SKM-1 (cell line): ENCODE results near the gene PTH1R.
A peak's percentile ranks its signal among the peaks of the same experiment; 100 is the strongest.

Experiments used
- DNase-seq: peaks from one replicate; lab custom pipeline; 2025; ENCODE audit not compliant: unreplicated experiment; lab: John Stamatoyannopoulos, UW

Gene PTH1R

DNA sequence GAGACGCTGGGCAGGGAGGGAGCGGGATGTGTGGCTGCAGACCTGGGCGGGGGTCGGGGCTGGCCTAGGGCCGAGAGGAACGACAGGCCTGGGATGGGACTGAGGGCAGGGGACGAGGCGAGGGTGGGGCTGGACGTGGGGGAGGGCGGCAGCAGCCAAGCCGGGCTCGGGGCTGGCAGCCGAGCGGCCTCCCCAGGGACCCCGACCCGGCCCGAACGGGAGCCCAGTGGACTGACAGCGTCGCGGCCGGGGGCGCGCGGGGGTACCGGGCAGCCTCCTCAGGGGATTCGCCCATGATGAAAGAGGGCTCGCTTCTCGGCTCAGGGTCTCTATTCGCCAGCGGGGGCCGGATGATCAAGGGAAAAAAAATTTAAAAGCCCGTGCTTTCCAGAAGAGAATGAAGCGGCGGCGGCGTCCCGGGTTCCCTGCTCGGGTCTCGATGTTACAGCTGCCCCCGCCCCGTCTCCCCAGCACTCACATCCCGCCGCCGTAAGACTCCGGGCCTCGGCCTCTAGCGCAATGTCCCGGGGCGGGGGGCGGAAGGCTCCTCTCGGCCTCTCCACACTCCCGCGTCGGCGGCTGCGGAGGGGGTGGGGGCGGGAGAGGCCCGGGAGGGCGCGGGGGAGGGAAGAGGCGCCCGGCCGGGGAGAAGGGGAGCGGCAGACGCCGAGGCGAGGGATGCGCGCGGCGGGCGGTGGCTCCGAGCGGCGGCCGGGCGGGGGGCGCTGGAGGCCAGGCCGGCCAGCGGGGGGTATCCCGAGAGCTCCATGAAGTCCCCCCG lies 4.3 kb downstream of the PTH1R start:
- no peak for DNase-seq

DNA sequence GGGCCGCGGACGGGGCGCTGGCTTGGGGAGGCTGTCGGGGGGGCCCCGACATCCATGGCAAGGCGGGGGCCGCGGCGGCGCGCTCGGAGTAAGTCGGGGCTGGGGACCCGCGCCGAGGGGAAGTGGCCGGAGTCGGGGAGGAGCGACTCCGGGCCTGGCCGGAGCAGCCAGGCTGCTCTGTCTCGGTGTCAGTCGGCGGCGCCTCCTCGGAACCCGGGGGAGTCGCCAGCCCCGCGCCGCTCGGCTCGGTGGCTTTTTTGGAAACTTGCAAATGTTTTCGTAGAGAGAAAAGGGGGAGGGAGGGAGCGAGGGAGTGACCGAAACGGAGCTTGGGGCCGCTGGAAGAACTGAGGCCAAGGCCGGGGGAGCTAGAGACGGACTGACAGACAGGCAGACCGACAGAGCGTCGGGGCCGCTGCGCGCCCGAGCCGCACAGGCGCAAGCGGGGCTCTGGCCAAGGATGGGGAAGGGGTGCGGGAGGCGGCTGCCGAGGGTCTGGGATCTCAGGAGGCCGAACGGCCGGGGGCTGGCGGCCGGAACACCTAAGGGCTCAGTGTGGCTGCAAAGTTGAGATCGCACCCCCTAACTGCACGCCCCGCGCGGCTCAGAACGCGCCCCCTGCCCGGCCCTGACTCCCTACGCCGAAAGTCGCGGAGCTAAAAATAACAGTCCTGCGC lies 5.0 kb downstream of the PTH1R start:
- DNase-seq, result no peak

DNA sequence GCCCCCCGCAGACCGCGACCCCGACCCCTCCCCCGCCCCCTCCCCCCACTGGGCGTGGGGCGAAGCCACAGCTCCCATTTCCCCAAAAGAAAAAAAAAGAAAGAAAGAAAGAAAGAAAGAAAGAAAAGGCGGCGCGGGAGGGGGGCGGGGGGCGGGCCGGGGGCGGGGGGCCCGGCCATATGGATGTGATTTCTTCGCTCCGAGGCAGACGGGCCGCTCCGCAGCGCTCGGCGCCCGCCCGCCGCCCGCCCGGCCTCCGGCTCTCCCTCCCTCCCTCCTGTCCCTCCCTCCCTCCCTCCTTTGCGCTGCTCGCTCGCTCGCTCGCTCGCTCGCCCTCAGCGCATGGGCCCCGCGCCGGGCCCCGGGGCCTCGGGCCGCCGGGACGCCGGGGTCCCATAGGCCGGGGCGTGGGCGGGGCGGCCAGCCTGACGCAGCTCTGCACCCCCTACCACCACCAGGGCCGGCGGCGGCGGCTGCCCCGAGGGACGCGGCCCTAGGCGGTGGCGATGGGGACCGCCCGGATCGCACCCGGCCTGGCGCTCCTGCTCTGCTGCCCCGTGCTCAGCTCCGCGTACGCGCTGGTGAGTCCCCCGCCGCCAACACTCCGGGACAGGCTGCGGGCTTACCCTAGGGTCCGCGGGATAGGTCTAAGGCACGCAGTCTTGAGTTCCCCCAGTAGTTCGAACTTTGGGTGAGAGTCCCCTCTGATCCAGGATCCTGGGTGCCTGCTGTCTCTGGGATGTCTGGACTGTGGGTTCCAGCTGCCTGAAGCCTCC lies 5.7 kb downstream of the PTH1R start:
- DNase-seq, result no peak

DNA sequence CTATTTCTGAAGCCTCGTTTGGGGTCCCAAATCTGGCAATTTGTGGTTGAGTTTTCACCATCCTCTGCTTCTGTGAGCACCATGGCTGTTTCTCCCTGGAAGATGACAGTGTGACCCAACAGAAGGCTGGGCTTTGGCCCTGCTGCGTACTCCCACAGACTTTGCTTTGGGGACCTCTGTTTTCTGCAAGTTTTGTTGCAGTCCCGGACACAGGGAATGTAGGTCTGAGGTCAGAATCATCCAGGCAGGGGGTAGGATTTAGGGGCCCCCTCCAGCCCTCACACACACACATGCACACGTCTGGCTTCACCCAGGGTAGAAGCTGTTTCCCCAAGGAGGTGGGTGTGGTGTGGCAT lies 6.3 kb downstream of the PTH1R start:
- DNase-seq, result no peak

DNA sequence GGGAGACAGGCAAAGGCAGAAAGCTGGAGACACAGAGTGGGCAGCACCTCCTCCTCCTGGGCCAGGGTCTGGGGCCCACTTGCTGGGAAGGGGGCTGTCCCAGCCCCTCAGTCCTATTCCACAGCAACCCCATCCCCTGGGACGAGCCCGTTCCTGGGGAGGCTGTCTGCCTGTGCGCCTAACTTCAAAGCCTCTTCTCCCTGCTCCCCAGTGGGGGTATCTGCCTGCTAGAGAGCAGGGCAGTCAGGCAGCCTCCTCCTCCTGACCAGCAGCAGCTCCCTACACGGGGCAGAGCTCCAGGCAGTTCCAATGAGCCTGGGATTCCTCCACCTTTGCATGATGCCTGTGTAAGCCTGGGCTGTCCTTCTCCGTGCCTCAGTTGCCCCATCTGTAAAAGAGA lies 6.9 kb downstream of the PTH1R start:
- no peak for DNase-seq

DNA sequence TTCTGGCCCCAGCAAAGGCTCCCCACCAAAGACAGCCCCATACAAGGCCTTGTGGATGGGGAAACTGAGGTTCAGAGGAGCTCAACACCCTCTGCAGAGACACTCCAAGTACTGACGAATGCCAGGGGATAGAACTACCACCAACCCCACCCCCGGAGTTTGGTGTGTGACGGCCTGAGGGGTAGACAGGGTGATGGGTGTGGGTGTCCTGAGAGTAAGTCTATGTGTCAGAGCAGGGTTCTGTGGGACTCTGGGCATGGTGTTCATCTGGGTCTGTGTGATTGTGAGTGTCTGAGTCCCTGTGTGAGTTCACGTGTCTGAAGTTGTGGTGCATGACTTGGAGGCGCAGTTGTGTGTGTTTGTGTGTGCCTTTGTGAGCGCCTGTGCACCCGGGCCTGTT lies 7.4 kb downstream of the PTH1R start:
- no peak for DNase-seq

DNA sequence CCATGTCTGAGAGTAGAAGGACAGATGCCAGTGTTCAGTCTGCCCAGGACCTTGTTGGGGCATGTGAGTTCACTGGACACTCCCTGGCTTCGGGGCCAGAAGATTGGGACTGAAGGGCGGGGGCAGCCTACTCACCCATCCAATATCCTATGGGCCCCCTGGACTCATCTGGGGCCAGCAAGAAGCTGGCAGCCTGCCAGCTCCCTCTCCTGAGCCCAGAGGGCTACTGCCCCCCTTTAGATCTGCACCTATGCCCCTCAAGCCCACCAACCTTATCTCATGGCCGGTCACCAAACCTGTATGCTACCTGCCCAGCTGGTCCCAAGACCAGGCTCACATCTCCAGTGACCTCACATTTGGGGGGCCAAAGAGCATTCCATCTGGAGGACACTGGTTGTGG lies 8.1 kb downstream of the PTH1R start:
- no peak for DNase-seq

DNA sequence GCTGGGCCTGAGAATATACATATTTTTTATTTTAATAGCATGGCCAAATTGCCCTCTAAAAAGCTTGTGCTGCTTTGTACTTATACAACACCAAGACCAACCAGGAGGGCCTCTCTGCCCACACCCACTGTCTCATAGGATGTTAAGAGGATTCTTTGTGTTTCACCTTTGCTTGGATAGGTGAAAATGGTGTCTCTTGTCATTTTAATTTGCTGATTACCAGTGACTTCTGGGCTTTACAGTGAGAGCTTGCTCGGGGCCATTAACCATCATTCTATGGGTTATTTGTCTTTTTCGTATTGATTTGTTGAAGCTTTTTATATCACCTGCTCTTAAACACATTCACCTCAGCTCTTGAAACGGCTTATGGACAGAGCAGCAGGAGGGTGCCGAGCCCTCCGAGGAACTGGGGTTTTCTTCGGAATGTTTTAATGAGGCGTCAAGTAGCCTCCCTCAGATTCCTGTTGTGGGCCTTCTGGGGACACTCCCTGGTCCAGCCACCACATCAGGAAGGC lies 10.5 kb downstream of the PTH1R start:
- DNase-seq, result no peak

DNA sequence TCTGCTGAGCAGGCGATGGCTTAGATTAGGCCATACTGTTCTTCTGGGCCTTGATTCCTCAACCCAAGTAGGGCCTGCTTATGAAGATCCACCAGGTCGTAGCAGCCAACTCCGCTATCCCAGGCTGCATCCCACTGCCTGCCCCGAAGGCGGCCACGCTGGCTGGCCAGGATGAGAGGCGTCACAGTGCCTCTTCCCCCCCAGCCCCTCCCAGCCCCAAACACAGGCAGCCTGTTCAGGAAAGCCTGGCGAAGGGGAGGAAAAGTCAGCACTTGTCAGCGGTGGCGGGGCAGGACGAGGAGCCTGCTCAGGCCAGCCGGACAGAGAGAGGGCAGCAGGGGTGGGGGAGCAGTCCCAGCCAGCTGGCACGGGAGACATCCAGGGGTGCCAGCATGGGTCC lies 11.2 kb downstream of the PTH1R start:
- no peak for DNase-seq

DNA sequence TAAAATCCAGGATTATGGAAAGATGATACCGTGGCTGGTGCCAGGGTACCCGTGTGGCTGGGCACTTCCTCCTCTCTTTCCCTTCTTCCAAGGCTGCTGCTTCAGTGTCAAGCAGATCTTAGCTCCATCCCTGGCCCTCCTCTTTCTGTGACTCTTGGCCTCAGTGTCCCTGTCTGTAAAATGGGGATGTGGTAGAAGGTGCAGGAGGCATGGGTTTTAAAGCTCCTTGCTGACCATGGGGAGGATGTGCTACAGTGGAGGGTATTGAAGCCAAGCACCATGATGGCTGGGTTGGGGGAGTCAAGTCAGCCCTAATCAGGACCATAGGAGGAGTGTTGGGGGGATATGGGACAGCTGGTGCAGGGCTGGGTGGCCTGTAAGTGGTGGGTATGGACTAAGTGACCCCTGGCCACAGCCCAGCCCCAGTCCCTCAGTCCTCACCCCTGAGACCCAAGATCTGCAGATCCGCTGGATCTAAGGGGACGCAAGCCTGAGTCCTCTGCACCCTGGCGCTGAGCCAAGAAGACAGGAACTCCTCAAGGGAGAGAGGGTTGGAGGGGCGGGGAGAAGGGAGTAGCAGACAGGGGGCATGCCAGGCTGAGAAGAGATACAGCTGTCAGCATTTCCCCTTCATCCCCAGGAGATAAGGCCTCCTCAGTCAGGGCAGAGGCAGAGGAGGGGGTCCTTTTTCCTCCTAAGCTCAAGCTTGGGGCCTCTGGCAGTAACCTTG lies 12.0 kb downstream of the PTH1R start:
- no peak for DNase-seq

DNA sequence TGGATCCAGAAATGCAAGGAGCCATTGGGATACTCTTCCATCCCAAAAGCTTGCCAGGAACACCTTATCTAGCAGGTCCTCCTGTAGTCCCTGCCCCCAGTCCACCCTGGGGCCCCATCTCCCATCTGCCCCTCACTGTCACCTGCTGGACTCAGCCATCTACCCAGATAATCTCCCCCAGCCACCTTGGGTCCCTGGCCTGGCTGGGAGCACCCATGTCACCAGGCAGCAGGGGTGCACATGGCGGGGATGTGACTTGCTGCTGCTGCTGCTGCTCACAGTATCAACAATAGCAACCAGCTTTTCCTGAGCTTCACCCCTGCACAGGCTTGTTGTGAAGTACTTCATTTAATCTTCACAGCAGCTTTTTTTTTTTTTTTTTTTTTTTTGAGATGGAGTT lies 12.6 kb downstream of the PTH1R start:
- DNase-seq, result no peak

DNA sequence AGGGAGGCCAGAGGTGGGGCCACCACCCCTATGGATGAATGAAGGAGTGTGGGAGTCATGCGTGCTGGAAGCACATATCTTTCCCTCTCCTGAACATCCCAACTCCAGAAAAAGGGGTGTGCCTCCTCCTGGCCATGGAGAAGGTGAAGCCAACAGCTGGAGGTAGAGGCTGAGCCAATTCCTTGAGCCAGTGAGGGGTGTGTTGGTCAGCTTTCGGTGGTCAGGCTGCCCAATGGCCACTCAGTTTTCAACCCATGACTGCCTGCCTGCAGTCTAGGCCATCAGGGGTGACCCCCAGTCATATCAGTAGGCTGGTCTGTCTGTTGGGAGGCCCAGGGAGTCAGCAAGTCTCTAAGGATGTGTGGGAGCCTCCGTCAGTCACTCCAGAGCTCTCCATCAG lies 13.6 kb downstream of the PTH1R start:
- no peak for DNase-seq

DNA sequence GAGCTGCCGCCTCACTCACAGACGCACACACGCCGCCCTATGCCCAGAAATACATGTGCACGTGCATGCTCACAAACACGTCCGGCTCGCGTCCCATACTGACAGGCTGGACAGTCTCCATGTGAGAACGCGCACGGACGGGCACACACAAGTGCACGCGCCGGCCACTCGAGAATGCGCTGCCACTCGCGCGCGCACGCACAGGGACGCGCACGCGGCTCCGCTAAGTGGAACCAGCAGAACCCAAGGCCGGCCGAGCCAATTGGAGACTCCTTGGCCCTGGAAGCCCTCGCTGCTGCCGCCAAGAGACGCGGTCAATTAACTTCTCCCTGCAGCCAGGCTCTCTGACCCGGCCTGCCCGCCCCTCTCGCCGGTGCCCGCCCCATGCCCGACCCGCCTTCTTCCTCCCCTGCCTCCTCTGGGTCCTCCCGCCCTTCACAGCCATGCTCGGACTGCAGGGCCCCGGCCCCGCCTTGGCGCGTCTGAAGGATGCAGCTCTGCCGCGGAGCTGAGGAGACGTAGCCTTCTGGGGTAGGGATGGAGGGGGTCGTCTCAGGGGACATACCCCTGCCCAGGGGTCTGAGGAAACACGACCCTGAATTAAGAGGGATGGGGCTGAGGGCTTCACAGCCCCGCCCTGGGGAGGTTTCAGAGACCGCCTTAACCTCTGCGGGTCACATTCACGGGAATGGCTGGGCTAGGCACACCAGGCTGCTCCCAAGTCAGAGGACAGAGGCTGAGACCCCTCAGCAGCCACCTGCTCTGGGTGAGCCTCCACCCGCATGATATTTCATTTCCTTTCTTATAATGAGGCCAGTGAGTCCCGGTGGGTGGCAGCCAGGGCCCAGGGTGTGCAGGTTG lies 15.0 kb downstream of the PTH1R start:
- no peak for DNase-seq

DNA sequence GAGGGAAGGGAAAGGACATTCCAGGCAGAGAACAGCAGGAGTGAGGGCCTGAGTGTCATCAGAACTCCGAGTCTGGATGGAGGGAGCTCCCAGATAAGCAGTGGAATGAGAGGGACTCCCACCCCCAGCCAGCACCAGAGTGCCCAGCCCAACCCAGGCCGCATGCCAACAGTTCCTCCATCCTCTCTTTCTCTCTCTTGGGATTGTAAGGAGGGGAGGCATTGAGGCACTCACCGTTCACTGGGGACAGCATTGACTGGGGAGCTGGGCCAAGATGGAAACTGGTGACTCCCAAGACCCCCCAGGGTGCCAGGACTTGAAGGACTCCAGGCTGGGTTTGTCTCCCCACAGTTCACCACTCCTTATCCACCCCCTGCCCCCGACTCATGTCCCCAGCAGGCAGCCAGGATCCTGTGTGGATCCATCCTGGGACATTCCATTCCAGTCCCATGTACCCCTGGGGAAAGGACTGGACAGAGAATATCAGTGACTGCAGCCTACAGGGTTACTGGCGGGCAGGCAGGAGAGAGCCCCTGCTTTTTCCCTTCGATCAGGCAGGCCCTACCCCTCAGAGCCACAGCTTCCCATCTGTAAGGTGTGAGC lies 15.7 kb downstream of the PTH1R start:
- no peak for DNase-seq

DNA sequence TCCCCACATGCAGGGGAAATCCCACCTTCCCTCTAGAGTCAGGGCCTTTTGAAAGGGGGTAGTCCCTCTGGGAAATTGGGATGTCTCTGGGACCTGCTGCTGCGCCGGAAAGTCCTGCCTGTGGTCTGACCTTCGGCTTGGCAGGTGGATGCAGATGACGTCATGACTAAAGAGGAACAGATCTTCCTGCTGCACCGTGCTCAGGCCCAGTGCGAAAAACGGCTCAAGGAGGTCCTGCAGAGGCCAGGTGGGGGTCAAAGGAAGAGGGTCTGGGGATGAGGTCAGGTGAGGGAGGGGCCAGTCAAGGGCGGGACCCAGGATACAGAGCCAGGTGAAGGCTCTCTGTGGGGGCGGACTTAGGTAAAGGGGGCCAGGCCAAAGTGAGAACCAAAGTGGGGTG lies 16.2 kb downstream of the PTH1R start:
- no peak for DNase-seq

DNA sequence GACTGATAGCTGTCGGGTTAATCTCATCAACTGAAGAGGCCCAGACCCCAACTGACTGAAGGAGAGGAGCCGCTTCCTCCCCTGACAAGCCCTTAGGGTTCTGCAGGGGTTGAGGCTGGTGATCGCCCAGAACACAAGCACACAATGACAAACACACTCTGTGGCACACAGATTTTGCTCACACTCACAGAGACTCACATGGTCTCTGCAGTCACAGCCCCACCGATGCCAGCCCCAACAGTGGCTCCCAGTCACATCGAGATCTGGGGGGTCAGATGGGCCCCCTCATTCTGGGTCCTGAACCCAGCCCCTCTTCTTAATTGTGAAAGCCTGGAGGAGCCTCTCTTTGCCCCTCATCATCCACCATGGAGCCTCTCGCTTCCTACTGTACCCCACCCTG lies 16.7 kb downstream of the PTH1R start:
- DNase-seq, result no peak

DNA sequence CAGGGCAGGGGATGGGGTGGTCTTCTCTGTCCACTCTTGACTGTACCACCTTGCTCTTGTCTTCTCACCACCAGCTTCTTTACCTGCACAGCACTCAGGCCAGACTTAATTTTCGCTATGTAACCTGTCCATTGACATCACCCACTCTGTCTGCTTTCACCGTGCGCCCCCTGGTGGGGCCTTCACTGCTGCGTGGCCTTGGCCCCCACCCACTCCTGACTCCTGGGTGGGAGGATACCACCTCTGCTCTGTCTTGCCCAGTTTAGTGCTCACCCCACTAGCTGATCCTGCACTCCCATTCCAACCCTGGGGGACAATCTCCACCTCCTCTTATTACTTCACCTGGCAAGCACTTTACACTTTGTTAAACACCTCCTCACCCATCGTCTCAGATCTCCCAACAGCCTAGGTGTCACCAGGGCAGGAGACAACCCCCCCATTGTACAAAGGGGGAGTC lies 17.7 kb downstream of the PTH1R start:
- DNase-seq, result peak; percentile 35

DNA sequence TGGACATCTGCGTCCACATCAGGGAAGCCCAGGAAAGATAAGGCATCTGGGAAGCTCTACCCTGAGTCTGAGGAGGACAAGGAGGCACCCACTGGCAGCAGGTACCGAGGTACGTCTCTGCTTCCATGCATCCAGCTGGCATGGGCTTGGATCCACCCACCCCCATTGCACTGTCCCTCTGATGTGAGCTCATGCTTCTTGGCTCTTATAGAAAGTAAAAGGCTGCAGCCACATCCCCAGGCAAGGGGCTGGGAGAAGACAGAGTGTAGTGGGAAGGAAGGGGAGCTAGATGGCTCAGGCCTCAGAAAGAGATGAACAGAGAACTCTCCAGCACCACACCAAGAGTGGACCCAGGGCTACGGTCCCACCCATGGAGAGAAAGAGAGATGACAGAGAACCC lies 18.2 kb downstream of the PTH1R start:
- no peak for DNase-seq

DNA sequence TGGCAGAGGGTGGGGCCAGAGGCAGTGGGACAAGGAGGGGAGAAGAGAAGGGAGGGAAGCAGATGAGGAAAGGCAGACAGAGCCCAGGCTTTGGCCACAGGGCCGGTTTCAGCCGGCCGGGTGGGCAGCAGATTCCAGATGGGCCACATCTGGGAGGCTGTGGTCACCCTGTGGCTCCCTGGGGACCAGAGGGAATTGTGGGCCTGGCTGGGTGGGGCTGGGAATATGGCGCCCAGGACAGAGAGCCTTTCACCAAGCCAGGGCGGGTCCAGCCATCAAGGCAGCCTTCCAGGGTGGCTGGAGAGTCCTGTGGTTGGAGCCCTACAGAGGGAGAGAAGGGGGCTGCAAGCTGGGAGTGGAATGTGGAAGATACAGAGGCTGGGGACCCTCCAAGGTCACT lies 18.9 kb downstream of the PTH1R start:
- DNase-seq, result no peak

DNA sequence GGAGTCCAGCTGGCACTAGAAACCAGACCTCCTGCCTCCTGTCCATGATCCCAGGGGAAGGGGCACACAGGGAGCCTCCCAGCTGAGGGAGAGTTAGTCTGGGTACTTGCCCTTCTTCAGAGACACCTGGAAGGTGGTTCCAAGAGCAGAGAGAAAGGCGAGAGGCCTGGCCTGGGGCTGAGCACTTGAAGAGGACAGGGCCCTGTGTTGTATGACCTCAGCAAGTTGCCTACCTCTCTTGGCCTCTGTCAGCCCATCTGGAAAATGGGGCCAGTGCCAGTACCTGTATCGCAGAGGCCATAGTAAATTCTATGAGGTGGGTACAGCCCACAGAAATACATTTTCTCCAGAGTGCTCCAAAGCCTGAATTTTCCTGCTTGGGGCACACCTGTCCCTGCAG lies 19.5 kb downstream of the PTH1R start:
- DNase-seq, result no peak
